H1 (cell line): ENCODE measurements around the gene CTIF. TPM values are rescaled to one million over a fixed set of nuclear protein-coding genes. Genes with fewer than 3 reads are reported as not detected.

Experiments
- CTCF ChIA-PET: fragments of 300-600 bp; sonication (Branson Sonifier 250); formaldehyde crosslinking; loops from one replicate; lab custom pipeline; 2021; ENCODE audit not compliant: partially characterized antibody; lab: Charles Lee
- POLR2A ChIA-PET: fragments of 300-600 bp; sonication (Branson Sonifier 250); formaldehyde crosslinking; loops from one replicate; lab custom pipeline; 2021; ENCODE audit warnings: inconsistent platforms; ENCODE audit not compliant: partially characterized antibody; lab: Charles Lee
- DNase-seq, 2 experiments: peaks; one replicate each; pipeline versions ENCODE4 v3.0.0 to v3.0.0-alpha.2; 2010 to 2022; ENCODE audit warnings: low spot score in 2 of 2, low read depth in 1 of 2, mixed read lengths in 1 of 2
- FAIRE-seq: peaks from 2 replicates; lab custom pipeline; 2011; peaks lifted over from hg19 to GRCh38; lab: Jason Lieb, UNC
- H2AFZ ChIP-seq: 2 replicates; pipeline ENCODE4 v1.8.1; 2012; ENCODE audit warnings: low read length, inconsistent platforms
- H2AK5ac ChIP-seq: 2 replicates; pipeline ENCODE4 v1.6.1; 2013; ENCODE audit warnings: low read depth, low read length
- H2BK120ac ChIP-seq: replicated peaks from 2 replicates; pipeline ENCODE3; 2013; ENCODE audit warnings: low read depth, low read length, inconsistent platforms
- H2BK12ac ChIP-seq: 2 replicates; pipeline ENCODE4 v1.6.1; 2013; ENCODE audit warnings: low read depth, low read length
- H2BK15ac ChIP-seq: 2 replicates; pipeline ENCODE4 v1.6.1; 2013; ENCODE audit warnings: low read length
- H2BK20ac ChIP-seq: 2 replicates; pipeline ENCODE4 v1.6.1; 2013; ENCODE audit warnings: low read length
- H2BK5ac ChIP-seq: 2 replicates; pipeline ENCODE4 v1.6.1; 2013; ENCODE audit warnings: low read depth, low read length
- H3K14ac ChIP-seq: 2 replicates; pipeline ENCODE4 v1.6.1; 2013; ENCODE audit warnings: inconsistent platforms; ENCODE audit not compliant: insufficient read length
- H3K18ac ChIP-seq: 2 replicates; pipeline ENCODE4 v1.6.1; 2013; ENCODE audit warnings: low read length; ENCODE audit errors: extremely low read depth
- H3K23ac ChIP-seq: 2 replicates; pipeline ENCODE4 v1.6.1; 2013; ENCODE audit warnings: inconsistent platforms; ENCODE audit not compliant: insufficient read length
- H3K23me2 ChIP-seq: 2 replicates; pipeline ENCODE4 v1.6.1; 2013; ENCODE audit warnings: low read depth, low read length
- H3K27ac ChIP-seq: 2 replicates; pipeline ENCODE4 v1.6.1; 2011; ENCODE audit warnings: low read depth, low read length, inconsistent platforms
- H3K27me3 ChIP-seq, 4 experiments: replicated peaks in 1 of 4; 1 replicate in 1 of 4; 2 replicates in 3 of 4; pipeline versions ENCODE4 v1.6.1 to v1.8.1; 2011 to 2013; ENCODE audit warnings: low read length in 3 of 4, mild to moderate bottlenecking in 3 of 4, inconsistent platforms in 2 of 4, mixed read lengths in 2 of 4, moderate library complexity in 1 of 4; ENCODE audit not compliant: control insufficient read depth in 3 of 4, insufficient read depth in 3 of 4; ENCODE audit errors: extremely low read depth in 1 of 4
- H3K36me3 ChIP-seq, 4 experiments: 2 replicates each; pipeline versions ENCODE4 v1.6.1 to v1.8.1; 2011 to 2013; ENCODE audit warnings: mild to moderate bottlenecking in 4 of 4, low read length in 3 of 4, moderate library complexity in 2 of 4, control low read depth in 1 of 4, inconsistent platforms in 1 of 4; ENCODE audit not compliant: insufficient read depth in 4 of 4, control insufficient read depth in 2 of 4
- H3K4ac ChIP-seq: replicated peaks from 2 replicates; pipeline ENCODE3; 2013; ENCODE audit warnings: low read length, low read depth, mixed read lengths, inconsistent platforms; ENCODE audit not compliant: insufficient read length
- H3K4me1 ChIP-seq, 4 experiments: replicated peaks in 1 of 4; 1 replicate in 1 of 4; 2 replicates in 3 of 4; pipeline versions ENCODE4 v1.6.1 to v1.8.1; 2011 to 2013; ENCODE audit warnings: low read length in 3 of 4, inconsistent platforms in 2 of 4, mixed read lengths in 1 of 4; ENCODE audit not compliant: insufficient read depth in 4 of 4, control insufficient read depth in 3 of 4
- H3K4me2 ChIP-seq, 2 experiments: 2 replicates each; pipeline versions ENCODE4 v1.6.1 to v1.8.1; 2011 to 2013; ENCODE audit warnings: low read depth in 2 of 2, low read length in 2 of 2, control low read depth in 1 of 2, inconsistent platforms in 1 of 2, mild to moderate bottlenecking in 1 of 2; ENCODE audit not compliant: insufficient read depth in 1 of 2
- H3K4me3 ChIP-seq, 4 experiments: fragments of 200-600, 300-600 bp in 1 of 4; sonication (generic), shearing (Covaris generic), sonication (Bioruptor Twin) in 1 of 4; 2 replicates each; pipeline versions ENCODE4 v1.5.1 to v1.8.1; 2011 to 2016; ENCODE audit warnings: low read length in 4 of 4, low read depth in 3 of 4, control low read depth in 2 of 4, inconsistent platforms in 2 of 4, mild to moderate bottlenecking in 2 of 4, mixed read lengths in 1 of 4, moderate library complexity in 1 of 4; ENCODE audit not compliant: insufficient read depth in 2 of 4; ENCODE audit errors: extremely low read depth in 1 of 4
- H3K56ac ChIP-seq: replicated peaks from 2 replicates; pipeline ENCODE3; 2013; ENCODE audit warnings: low read depth, mild to moderate bottlenecking, mixed read lengths, low read length, inconsistent platforms; ENCODE audit not compliant: insufficient read length
- H3K79me1 ChIP-seq: 2 replicates; pipeline ENCODE4 v1.6.1; 2013; ENCODE audit warnings: low read depth, low read length, control low read depth
- H3K79me2 ChIP-seq, 2 experiments: 2 replicates each; pipeline versions ENCODE4 v1.6.1 to v1.8.1; 2012 to 2013; ENCODE audit warnings: low read length in 2 of 2, mild to moderate bottlenecking in 2 of 2, inconsistent platforms in 1 of 2; ENCODE audit not compliant: insufficient read depth in 2 of 2, control insufficient read depth in 1 of 2
- H3K9ac ChIP-seq, 4 experiments: replicated peaks in 1 of 4; 1 replicate in 1 of 4; 2 replicates in 3 of 4; pipeline versions ENCODE4 v1.6.1 to v1.8.1; 2011 to 2013; ENCODE audit warnings: low read depth in 3 of 4, low read length in 3 of 4, control low read depth in 2 of 4, mild to moderate bottlenecking in 2 of 4, moderate library complexity in 2 of 4, inconsistent platforms in 1 of 4; ENCODE audit errors: extremely low read depth in 1 of 4
- H3K9me3 ChIP-seq, 2 experiments: 2 replicates each; pipeline versions ENCODE4 v1.6.1 to v1.8.1; 2012 to 2013; ENCODE audit warnings: mild to moderate bottlenecking in 2 of 2, moderate library complexity in 2 of 2, control low read depth in 1 of 2, inconsistent platforms in 1 of 2, low read depth in 1 of 2, low read length in 1 of 2, mixed read lengths in 1 of 2; ENCODE audit not compliant: insufficient read depth in 2 of 2
- H4K20me1 ChIP-seq, 2 experiments: replicated peaks in 1 of 2; 2 replicates each; pipeline versions ENCODE3 to v1.8.1; 2011 to 2013; ENCODE audit warnings: inconsistent platforms in 2 of 2, low read length in 2 of 2, mild to moderate bottlenecking in 1 of 2; ENCODE audit not compliant: insufficient read depth in 2 of 2, control insufficient read depth in 1 of 2
- H4K5ac ChIP-seq: 2 replicates; pipeline ENCODE4 v1.6.1; 2013; ENCODE audit warnings: low read length, low read depth, mixed read lengths, inconsistent platforms; ENCODE audit not compliant: insufficient read length
- H4K8ac ChIP-seq: 2 replicates; pipeline ENCODE4 v1.8.0; 2013; ENCODE audit warnings: mild to moderate bottlenecking, moderate library complexity, low read length, inconsistent platforms; ENCODE audit not compliant: insufficient read depth; ENCODE audit errors: extremely low read depth
- H4K91ac ChIP-seq: replicated peaks from 2 replicates; pipeline ENCODE3; 2013; ENCODE audit warnings: low read length, mixed read lengths, inconsistent platforms; ENCODE audit not compliant: insufficient read length
- ATF3 ChIP-seq: IDR thresholded peaks from 2 replicates; pipeline ENCODE4 v1.6.1; 2011; ENCODE audit warnings: low read depth, mild to moderate bottlenecking, low read length; ENCODE audit not compliant: insufficient read depth
- CBX8 ChIP-seq: fragments of 300-800, 300-1000 bp; sonication (generic); IDR thresholded peaks from 2 replicates; pipeline ENCODE4 v1.7.1; 2016; ENCODE audit warnings: low read depth, low read length, borderline replicate concordance
- EP300 ChIP-seq, 2 experiments: IDR thresholded peaks; 1 replicate in 1 of 2; 2 replicates in 1 of 2; pipeline ENCODE4 v1.6.1; 2011 to 2012; ENCODE audit warnings: low read depth in 2 of 2, low read length in 2 of 2, mild to moderate bottlenecking in 2 of 2, borderline replicate concordance in 1 of 2, inconsistent platforms in 1 of 2, moderate library complexity in 1 of 2
- GABPA ChIP-seq: IDR thresholded peaks from 2 replicates; pipeline ENCODE4 v1.6.1; 2011; ENCODE audit warnings: mild to moderate bottlenecking, low read length, moderate library complexity, borderline replicate concordance; ENCODE audit not compliant: insufficient read depth
- GTF2F1 ChIP-seq: IDR thresholded peaks from 2 replicates; pipeline ENCODE4 v1.6.1; 2012; ENCODE audit warnings: low read depth, low read length, improper control_type of control experiment, borderline replicate concordance
- HDAC2 ChIP-seq, 2 experiments: fragments of 300-600 bp in 1 of 2; sonication (generic) in 1 of 2; IDR thresholded peaks; 2 replicates each; pipeline ENCODE4 v1.6.1; 2011 to 2012; ENCODE audit warnings: low read depth in 2 of 2, low read length in 2 of 2, mild to moderate bottlenecking in 2 of 2, moderate library complexity in 2 of 2, borderline replicate concordance in 1 of 2, inconsistent platforms in 1 of 2
- PHF8 ChIP-seq: fragments of 200-600 bp; sonication (generic); conservative IDR thresholded peaks from 2 replicates; pipeline ENCODE4 v1.7.1; 2012; ENCODE audit warnings: low read depth, mild to moderate bottlenecking, inconsistent platforms, low read length, moderate library complexity
- POU5F1 ChIP-seq: IDR thresholded peaks from 2 replicates; pipeline ENCODE4 v1.6.1; 2011; ENCODE audit warnings: low read depth, mild to moderate bottlenecking, low read length, moderate library complexity
- RFX5 ChIP-seq: IDR thresholded peaks from 2 replicates; pipeline ENCODE4 v1.6.1; 2011; ENCODE audit warnings: low read depth, low read length, improper control_type of control experiment, borderline replicate concordance
- SIN3A ChIP-seq, 2 experiments: IDR thresholded peaks in 1 of 2; conservative IDR thresholded peaks in 1 of 2; 2 replicates each; pipeline ENCODE4 v1.6.1; 2011 to 2012; ENCODE audit warnings: low read length in 2 of 2, improper control_type of control experiment in 1 of 2, low read depth in 1 of 2, mild to moderate bottlenecking in 1 of 2
- SIRT6 ChIP-seq: IDR thresholded peaks from one replicate; pipeline ENCODE4 v1.7.1; 2012; ENCODE audit warnings: low read length, inconsistent platforms
- SP2 ChIP-seq: IDR thresholded peaks from 2 replicates; pipeline ENCODE4 v1.6.1; 2012; ENCODE audit warnings: mild to moderate bottlenecking, low read length, inconsistent platforms
- SRF ChIP-seq: IDR thresholded peaks from 2 replicates; pipeline ENCODE4 v1.6.1; 2011; ENCODE audit warnings: mild to moderate bottlenecking, low read depth, low read length, moderate library complexity
- WGBS, 2 experiments: shearing (Covaris generic) in 1 of 2; methylation state at CpG; one replicate each; pipeline versions ENCODE4 v1.1.6 to v1.1.7; 2013 to 2015; ENCODE audit warnings: low lambda C conversion rate in 2 of 2, mixed read lengths in 2 of 2, inconsistent platforms in 1 of 2, low coverage in 1 of 2, missing lambda C conversion rate in 1 of 2; ENCODE audit not compliant: insufficient replicate concordance in 2 of 2, insufficient coverage in 1 of 2, insufficient read length in 1 of 2; ENCODE audit errors: extremely low coverage in 1 of 2, missing lambda C conversion rate in 1 of 2; 5-methylcytosine and 5-hydroxymethylcytosine counted together
- polyA plus RNA-seq, 7 experiments: library from polyadenylated mRNA; depleted of rRNA in 3 of 7; stranded (reverse) in 5 of 7; unstranded in 2 of 7; fragments of >200 nt in 5 of 7; fragments of 200-250 nt in 2 of 7; gene quantifications; 1 replicate in 5 of 7; 2 replicates in 1 of 7; 4 replicates in 1 of 7; pipeline versions ENCODE4 v1.2.1 to v1.2.3, GENCODE V29; 2011 to 2013; ENCODE audit warnings: missing spikeins in 2 of 7, mixed read lengths in 2 of 7
- total RNA-seq: library from RNA; stranded (reverse); fragmentation: NEBNext Ultra II Directional; extraction: Animal tissue kit (Norgen Biotek cat#: 25700); gene quantifications from 2 replicates; pipeline ENCODE4 v1.2.1, GENCODE V29; 2021

Gene CTIF
- total and polyA plus RNA-seq, 2 of the 8 experiments (the other 6 are each of a cell fraction or from before 2014, with no cell fraction given): 9.0 to 17.8 TPM

GRCh38 chr18:48575301-48575657, 36.4 kb downstream of the CTIF start:
- Histone ChIP-seq H3K23me2 (no peaks in the 10 kb centered on the region), H3K4me2 (no peak overlapping the region), H3K4me1 (peaks cover 0 to 7% (median 3%) of the 10 kb centered on the region in 4 experiments; a peak in 5 of 7 replicates), H3K79me2 (peaks cover 0 to 7% of the 10 kb centered on the region in 2 experiments; a peak in 1 of 4 replicates), H2AFZ (no peak overlapping the region), H4K5ac (no peak overlapping the region), H2AK5ac (no peak overlapping the region), H3K27me3 (no peaks in the 10 kb centered on the region), H4K8ac (no peak overlapping the region), H2BK5ac (peak overlapping the region; percentile 18; the same call in 1 of the 2 replicates), H3K14ac (no peak overlapping the region), H3K79me1 (peaks cover 3% of the 10 kb centered on the region; the same call in 1 of the 2 replicates), H2BK15ac (no peak overlapping the region), H3K9me3 (0 out of 4 replicates have a peak, but pooled peaks cover 0 to 5% of the 10 kb centered on the region in 2 experiments), H3K9ac (no peak overlapping the region), H3K18ac (no peak overlapping the region), H3K56ac (no peak overlapping the region), H3K23ac (no peak overlapping the region), H2BK20ac (no peak overlapping the region), H4K91ac (no peak overlapping the region), H3K4me3 (no peak overlapping the region), H2BK120ac (no peak overlapping the region), H4K20me1 (peaks cover 4 to 7% of the 10 kb centered on the region in 2 experiments), H3K4ac (no peak overlapping the region), H3K36me3 (no peaks in the 10 kb centered on the region; a peak in 1 of 8 replicates), H2BK12ac (no peak overlapping the region), H3K27ac (no peak overlapping the region)
- no peak for FAIRE-seq
- 87% methylated on average over 8 of the region's 8 CpGs; no CpG with 5 or more reads in 1 of the 2 experiments for WGBS, 2 experiments
- ChIA-PET POLR2A (no interaction called here), CTCF (interaction anchor here (0.6 to 2.6 kb wide), 4 partner anchors 12 to 37 kb away, joined by 3 to 7 read pairs (median 4); no protein-coding TSS in a partner anchor)
- no peak for DNase-seq
- TF ChIP-seq SIRT6: no peak
- TF ChIP-seq HDAC2 (IDR thresholded peaks at IDR 0.05; ENCODE audit: borderline replicate concordance in 1 of 2, low read depth in 2 of 2, low read length in 2 of 2): no peak
- TF ChIP-seq EP300 (IDR thresholded peaks at IDR 0.05; ENCODE audit: borderline replicate concordance in 1 of 2, low read depth in 2 of 2, low read length in 2 of 2): no peak
- TF ChIP-seq SIN3A (conservative IDR thresholded peaks at IDR 0.05 in 1 of 2, IDR thresholded peaks at IDR 0.05 in 1 of 2; ENCODE audit: low read depth in 1 of 2, low read length in 2 of 2): no peak
- TF ChIP-seq GABPA: no peak
- TF ChIP-seq CBX8: no peak
- TF ChIP-seq RFX5: no peak
- TF ChIP-seq PHF8: no peak
- no peak for TF ChIP-seq SRF
- no peak for TF ChIP-seq POU5F1
- TF ChIP-seq ATF3: no peak
- TF ChIP-seq GTF2F1: no peak
- TF ChIP-seq SP2: no peak
